ENCODE data around the gene PUS1. TPM values are rescaled to one million over a fixed set of nuclear protein-coding genes. Genes with fewer than 3 reads are reported as not detected.

PUS1 gene
- total RNA-seq, 4 donors from 2014 or later: 14.7 to 23.3 (median 19.5) TPM

DNA sequence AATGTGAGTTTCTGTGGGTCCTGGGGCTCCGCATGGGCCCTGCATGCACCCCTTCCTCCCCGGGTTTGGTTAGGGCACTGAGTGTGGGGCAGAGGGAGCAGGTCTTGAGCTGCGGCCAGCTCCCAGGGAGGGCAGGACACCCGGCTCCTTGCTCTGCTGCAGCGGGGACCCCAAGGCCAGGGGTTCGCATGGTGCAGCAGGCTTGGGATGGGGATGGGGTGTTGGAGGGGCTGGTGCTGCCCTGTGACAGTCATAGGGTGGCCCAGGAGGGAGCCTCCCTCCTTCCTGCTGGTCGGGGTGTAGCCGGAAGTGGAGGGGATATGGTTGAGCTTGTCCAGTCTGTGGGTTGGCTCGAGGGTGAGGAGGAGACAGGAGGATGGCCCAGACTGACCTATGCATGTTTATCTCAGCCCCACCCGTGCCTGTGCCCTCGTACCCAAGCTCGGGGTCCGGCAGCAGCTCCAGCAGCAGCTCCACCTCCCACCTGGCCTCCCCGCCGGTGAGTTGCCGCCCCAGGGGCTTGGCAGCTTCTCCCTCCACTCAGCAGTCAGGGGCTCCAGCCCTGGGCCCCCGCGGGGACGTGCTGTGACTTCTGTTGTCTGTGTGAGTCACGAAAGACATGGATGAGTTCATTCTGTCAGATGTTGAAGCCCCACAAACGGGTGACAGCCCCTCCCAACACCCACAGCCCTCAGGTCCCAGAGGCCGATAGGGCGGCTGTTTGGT lies 18.6 kb upstream of the PUS1 start:
- Histone ChIP-seq H3K27me3 (no peaks in the 10 kb centered on the region), H3K4me3 (no peak overlapping the region), H3K27ac (replicated peaks in 1 of 4) (no peak overlapping the region), H3K36me3 (peaks cover 66 to 94% (median 93%) of the 10 kb centered on the region in 4 donors), H3K4me1 (peaks cover 18 to 29% (median 25%) of the 10 kb centered on the region in 4 donors), H3K9me3 (no peaks in the 10 kb centered on the region)
- WGBS: 83% methylated on average over 15 of the region's 23 CpGs
- intact Hi-C loops (cut with DNase I): no loop called here
- TF ChIP-seq POLR2A (IDR thresholded peaks at IDR 0.05; ENCODE audit: low read depth) (no peak), POLR2AphosphoS5 (IDR thresholded peaks at IDR 0.05) (no peak), EP300 (IDR thresholded peaks at IDR 0.05) (no peak)
- TF ChIP-seq, protein P1, sequence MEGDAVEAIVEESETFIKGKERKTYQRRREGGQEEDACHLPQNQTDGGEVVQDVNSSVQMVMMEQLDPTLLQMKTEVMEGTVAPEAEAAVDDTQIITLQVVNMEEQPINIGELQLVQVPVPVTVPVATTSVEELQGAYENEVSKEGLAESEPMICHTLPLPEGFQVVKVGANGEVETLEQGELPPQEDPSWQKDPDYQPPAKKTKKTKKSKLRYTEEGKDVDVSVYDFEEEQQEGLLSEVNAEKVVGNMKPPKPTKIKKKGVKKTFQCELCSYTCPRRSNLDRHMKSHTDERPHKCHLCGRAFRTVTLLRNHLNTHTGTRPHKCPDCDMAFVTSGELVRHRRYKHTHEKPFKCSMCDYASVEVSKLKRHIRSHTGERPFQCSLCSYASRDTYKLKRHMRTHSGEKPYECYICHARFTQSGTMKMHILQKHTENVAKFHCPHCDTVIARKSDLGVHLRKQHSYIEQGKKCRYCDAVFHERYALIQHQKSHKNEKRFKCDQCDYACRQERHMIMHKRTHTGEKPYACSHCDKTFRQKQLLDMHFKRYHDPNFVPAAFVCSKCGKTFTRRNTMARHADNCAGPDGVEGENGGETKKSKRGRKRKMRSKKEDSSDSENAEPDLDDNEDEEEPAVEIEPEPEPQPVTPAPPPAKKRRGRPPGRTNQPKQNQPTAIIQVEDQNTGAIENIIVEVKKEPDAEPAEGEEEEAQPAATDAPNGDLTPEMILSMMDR (IDR thresholded peaks at IDR 0.05): no peak
- DNase-seq (ENCODE audit: extremely low spot score): no peak

DNA sequence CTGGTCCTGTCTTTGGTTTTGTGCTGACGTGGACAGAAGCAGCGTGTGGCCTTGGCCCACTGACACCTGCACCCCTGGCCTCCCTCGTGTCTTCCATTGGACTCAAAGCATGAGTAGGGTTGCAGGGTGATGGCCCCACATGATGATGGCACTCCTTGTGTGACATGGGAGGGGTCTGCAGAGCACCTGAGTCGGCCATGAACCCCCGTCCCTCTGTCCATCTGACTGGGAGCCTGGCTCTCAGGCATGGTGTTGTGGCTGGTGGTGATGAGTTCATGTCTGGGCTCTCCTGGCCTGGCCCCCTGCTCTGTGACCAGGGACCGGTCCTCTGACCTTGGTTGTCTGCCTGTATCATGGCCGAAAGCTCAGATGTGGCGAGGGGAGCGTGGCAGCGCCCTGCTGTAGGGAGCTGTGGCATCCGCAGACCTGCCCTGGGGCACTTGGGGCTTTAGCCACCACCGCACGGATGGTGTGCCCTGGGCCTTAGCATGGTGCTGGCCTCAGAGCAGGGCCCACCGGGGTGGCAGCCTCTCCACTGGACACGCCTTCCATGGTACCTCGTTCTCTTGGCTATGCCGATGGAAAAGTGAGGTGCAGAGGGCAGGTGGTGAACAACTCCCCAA lies 17.9 kb upstream of the PUS1 start:
- Histone ChIP-seq H3K36me3 (peaks cover 72 to 100% (median 99%) of the 10 kb centered on the region in 4 donors), H3K4me1 (peaks cover 16 to 24% (median 21%) of the 10 kb centered on the region in 4 donors), H3K27me3 (no peaks in the 10 kb centered on the region), H3K9me3 (no peaks in the 10 kb centered on the region), H3K27ac (replicated peaks in 1 of 4) (no peak overlapping the region), H3K4me3 (no peak overlapping the region)
- 88% methylated on average over 12 of the region's 17 CpGs for WGBS
- TF ChIP-seq EP300 (IDR thresholded peaks at IDR 0.05) (no peak), POLR2AphosphoS5 (IDR thresholded peaks at IDR 0.05) (no peak), POLR2A (IDR thresholded peaks at IDR 0.05; ENCODE audit: low read depth) (no peak)
- TF ChIP-seq, protein P1 (IDR thresholded peaks at IDR 0.05): no peak
- DNase-seq (ENCODE audit: extremely low spot score): no peak
- intact Hi-C loops (cut with DNase I): no loop called here

DNA sequence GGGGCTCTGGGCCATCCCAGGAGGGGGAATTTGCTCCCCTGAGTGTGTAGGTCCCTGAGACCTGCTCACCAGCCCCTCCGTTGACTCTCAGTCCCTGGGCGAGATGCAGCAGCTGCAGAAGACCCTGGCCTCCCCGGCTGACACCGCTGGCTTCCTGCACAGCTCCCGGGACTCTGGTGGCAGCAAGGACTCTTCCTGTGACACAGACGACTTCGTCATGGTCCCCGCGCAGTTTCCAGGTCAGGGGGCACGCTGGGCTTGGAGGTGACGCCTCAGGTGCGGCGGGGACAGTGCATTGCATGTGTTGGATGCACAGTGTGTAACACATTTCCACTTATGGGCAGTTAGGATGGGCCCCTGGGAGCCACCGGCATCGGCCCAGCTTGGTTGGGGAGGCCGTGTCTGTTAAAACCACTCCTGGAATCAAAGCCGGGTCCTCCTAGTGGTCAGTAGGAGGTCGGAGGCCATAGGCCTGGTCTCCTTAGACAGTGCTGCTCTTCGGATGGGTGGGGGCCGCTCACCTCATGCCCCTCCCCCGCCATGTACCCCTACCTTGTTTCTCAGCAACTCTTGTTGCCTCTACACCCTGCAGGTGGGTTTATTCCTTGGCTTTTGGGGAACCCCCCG lies 17.1 kb upstream of the PUS1 start:
- Histone ChIP-seq H3K36me3 (peaks cover 76 to 100% (median 99%) of the 10 kb centered on the region in 4 donors), H3K27ac (replicated peaks in 1 of 4) (peak overlapping the region; percentile 24 to 68 (median 57))
- 76% methylated on average over 22 of the region's 22 CpGs for WGBS

DNA sequence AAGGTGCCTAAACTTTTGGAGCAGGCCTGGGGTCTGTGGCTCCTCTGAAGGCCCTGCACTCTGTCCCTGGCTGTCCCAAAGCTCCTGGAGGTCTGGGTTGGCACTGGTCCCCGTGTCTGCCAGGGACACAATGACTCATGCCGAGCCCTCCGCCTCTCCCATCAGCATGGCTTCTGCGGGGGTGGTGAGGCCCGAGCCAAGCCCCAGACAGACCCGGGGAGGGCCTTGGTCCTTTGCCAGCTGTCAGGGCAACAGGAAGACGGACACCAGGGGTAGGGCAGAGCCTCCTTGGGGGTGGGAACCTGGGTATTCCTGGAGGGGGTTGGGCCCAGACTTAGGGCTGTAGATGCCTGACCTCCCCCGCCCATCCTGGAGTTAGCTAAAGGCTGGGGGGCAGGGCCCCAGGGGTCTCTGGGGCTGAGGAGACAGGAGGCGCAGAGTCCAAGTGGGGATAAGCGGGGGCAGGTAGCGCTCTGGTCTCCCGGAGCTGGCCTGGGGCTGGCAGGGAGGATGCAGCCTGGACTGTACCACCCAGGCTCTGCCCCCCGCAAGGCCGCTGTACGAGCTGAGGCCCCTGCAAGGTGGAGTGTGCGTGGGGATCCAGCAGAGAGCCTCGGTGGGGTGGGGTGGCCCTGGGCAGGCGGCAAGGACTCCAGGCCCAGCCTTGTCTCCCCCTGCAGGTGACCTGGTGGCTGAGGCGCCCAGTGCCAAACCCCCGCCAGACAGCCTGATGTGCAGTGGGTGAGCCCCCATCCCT lies 16.4 kb upstream of the PUS1 start:
- H3K27ac ChIP-seq (replicated peaks in 1 of 4): peak overlapping the region; percentile 24 to 68 (median 57)
- peaks cover 16 to 22% (median 19%) of the 10 kb centered on the region in 4 donors for H3K4me1 ChIP-seq
- H3K4me3 ChIP-seq: no peak overlapping the region
- H3K9me3 ChIP-seq: no peaks in the 10 kb centered on the region
- H3K36me3 ChIP-seq: peaks cover 74 to 100% (median 97%) of the 10 kb centered on the region in 4 donors
- WGBS: 25% methylated on average over 8 of the region's 20 CpGs
- intact Hi-C loops (cut with DNase I): no loop called here
- peak; percentile 62 to 65 for TF ChIP-seq POLR2AphosphoS5 (IDR thresholded peaks at IDR 0.05)
- TF ChIP-seq POLR2A (IDR thresholded peaks at IDR 0.05; ENCODE audit: low read depth): no peak
- DNase-seq (ENCODE audit: extremely low spot score): no peak
- H3K27me3 ChIP-seq: no peaks in the 10 kb centered on the region

More for the DNA sequence above, 17.1 kb upstream of the PUS1 start:
- intact Hi-C loops (cut with DNase I): no loop called here
- Histone ChIP-seq H3K9me3 (no peaks in the 10 kb centered on the region), H3K27me3 (no peaks in the 10 kb centered on the region), H3K4me1 (peaks cover 16 to 22% (median 19%) of the 10 kb centered on the region in 4 donors), H3K4me3 (no peak overlapping the region)
- TF ChIP-seq EP300 (IDR thresholded peaks at IDR 0.05) (no peak), POLR2AphosphoS5 (IDR thresholded peaks at IDR 0.05) (no peak), POLR2A (IDR thresholded peaks at IDR 0.05; ENCODE audit: low read depth) (no peak)
- TF ChIP-seq, protein P1 (IDR thresholded peaks at IDR 0.05): no peak
- no peak for DNase-seq (ENCODE audit: extremely low spot score)

Data from esophagus muscularis mucosa (tissue), 4 donors.